ENCODE data around the gene EFCAB10. TPM values are rescaled to one million over a fixed set of nuclear protein-coding genes. Genes with fewer than 3 reads are reported as not detected.
A peak's percentile ranks its signal among the peaks of the same experiment; 100 is the strongest.
"Not testable (repeated sequence)": the region's sequence is repeated elsewhere in the genome, so short reads cannot be mapped to it uniquely, and the experiment has no call there.

Gene EFCAB10
- polyA plus RNA-seq, 1 donor from 2014 or later, result not detected

- peak within 1 kb of the TSS; percentile 65 for H3K4me2 ChIP-seq (ENCODE audit: low read length)
- TF ChIP-seq MXI1 (conservative IDR thresholded peaks at IDR 0.05; ENCODE audit: poor library complexity, severe bottlenecking), result peak; percentile 95
- peak; percentile 17 for TF ChIP-seq EP300 (conservative IDR thresholded peaks at IDR 0.05; ENCODE audit: poor library complexity, severe bottlenecking)
- no peak for TF ChIP-seq RAD21 (conservative IDR thresholded peaks at IDR 0.05)
- peak; percentile 12 for TF ChIP-seq CTCF (IDR thresholded peaks at IDR 0.05; ENCODE audit: poor library complexity, severe bottlenecking)
- H3K36me3 ChIP-seq (ENCODE audit: insufficient read depth, low read length), result no peaks in the 10 kb centered on the region
- no peaks in the 10 kb centered on the region for H3F3A ChIP-seq (ENCODE audit: insufficient read depth, low read length, poor library complexity, severe bottlenecking)
- H3K27me3 ChIP-seq (ENCODE audit: insufficient read depth, low read depth, low read length), result no peaks in the 10 kb centered on the region
- H3K9me2 ChIP-seq (ENCODE audit: insufficient read depth, low read length), result no peaks in the 10 kb centered on the region
- H3K27ac ChIP-seq (ENCODE audit: low read length), result peak within 1 kb of the TSS; percentile 36
- H3K9me3 ChIP-seq (ENCODE audit: low read length), result no peaks in the 10 kb centered on the region
- H4K20me1 ChIP-seq (ENCODE audit: insufficient read depth), result no peaks in the 10 kb centered on the region
- H2AFZ ChIP-seq (ENCODE audit: low read depth, low read length), result peak within 1 kb of the TSS; percentile 66
- H3K79me2 ChIP-seq (replicated peaks; ENCODE audit: insufficient read depth, low read length), result no peaks in the 10 kb centered on the region
- peak within 1 kb of the TSS; percentile 80 for H3K4me3 ChIP-seq (ENCODE audit: low read length)
- H3K9ac ChIP-seq (ENCODE audit: low read length), result peak within 1 kb of the TSS; percentile 60
These were observed 59.4 kb downstream of the EFCAB10 start, which contains the start of gene PUS7 for GRCh38 chr7:105521717-105522463. PUS7 (minus strand) TSS chr7:105522271; CDS start chr7:105508512, 13,759 bp downstream.

- Histone ChIP-seq H3K36me3 (ENCODE audit: insufficient read depth, low read length) (no peaks in the 10 kb centered on the region), H3K27me3 (ENCODE audit: insufficient read depth, low read depth, low read length) (no peaks in the 10 kb centered on the region), H3K79me2 (replicated peaks; ENCODE audit: insufficient read depth, low read length) (no peaks in the 10 kb centered on the region), H3K9ac (ENCODE audit: low read length) (peak overlapping the region; percentile 60), H3K9me2 (ENCODE audit: insufficient read depth, low read length) (no peaks in the 10 kb centered on the region), H3K4me2 (ENCODE audit: low read length) (peak overlapping the region; percentile 65), H3K9me3 (ENCODE audit: low read length) (no peaks in the 10 kb centered on the region), H4K20me1 (ENCODE audit: insufficient read depth) (no peaks in the 10 kb centered on the region), H3F3A (ENCODE audit: insufficient read depth, low read length, poor library complexity, severe bottlenecking) (no peaks in the 10 kb centered on the region), H3K27ac (ENCODE audit: low read length) (no peak overlapping the region), H2AFZ (ENCODE audit: low read depth, low read length) (peak overlapping the region; percentile 25), H3K4me3 (ENCODE audit: low read length) (peak overlapping the region; percentile 80)
- no peak for TF ChIP-seq SMC3 (conservative IDR thresholded peaks at IDR 0.05; ENCODE audit: poor library complexity)
- no peak for TF ChIP-seq TAF1 (IDR thresholded peaks at IDR 0.05; ENCODE audit: low read depth)
- no peak for TF ChIP-seq EZH2 (IDR thresholded peaks at IDR 0.05; ENCODE audit: borderline replicate concordance, insufficient read depth, low read length, poor library complexity, severe bottlenecking)
- no peak for TF ChIP-seq CTCF (IDR thresholded peaks at IDR 0.05; ENCODE audit: poor library complexity, severe bottlenecking)
- no peak for TF ChIP-seq EP300 (conservative IDR thresholded peaks at IDR 0.05; ENCODE audit: poor library complexity, severe bottlenecking)
- TF ChIP-seq POLR2AphosphoS5 (IDR thresholded peaks at IDR 0.05), result no peak
- no peak for TF ChIP-seq RAD21 (conservative IDR thresholded peaks at IDR 0.05)
- TF ChIP-seq REST (IDR thresholded peaks at IDR 0.05; ENCODE audit: borderline replicate concordance), result no peak
- no peak for TF ChIP-seq MXI1 (conservative IDR thresholded peaks at IDR 0.05; ENCODE audit: poor library complexity, severe bottlenecking)
These were observed 60.1 kb downstream of the EFCAB10 start for GRCh38 chr7:105521027-105521716.

- H4K20me1 ChIP-seq (ENCODE audit: insufficient read depth); H2AFZ ChIP-seq (ENCODE audit: low read depth, low read length); H3F3A ChIP-seq (ENCODE audit: insufficient read depth, low read length, poor library complexity, severe bottlenecking); H3K9me2 ChIP-seq (ENCODE audit: insufficient read depth, low read length); H3K36me3 ChIP-seq (ENCODE audit: insufficient read depth, low read length); H3K4me2 ChIP-seq (ENCODE audit: low read length); H3K79me2 ChIP-seq (replicated peaks; ENCODE audit: insufficient read depth, low read length); H3K9ac ChIP-seq (ENCODE audit: low read length); H3K27me3 ChIP-seq (ENCODE audit: insufficient read depth, low read depth, low read length); H3K9me3 ChIP-seq (ENCODE audit: low read length); H3K27ac ChIP-seq (ENCODE audit: low read length): not testable (repeated sequence)
- peak overlapping the region; percentile 80 for H3K4me3 ChIP-seq (ENCODE audit: low read length)
These were observed 60.7 kb downstream of the EFCAB10 start for GRCh38 chr7:105520620-105521019.

Data from neural cell (in vitro differentiated cells).